ENCODE results near the gene HYOU1.

HYOU1 gene

GRCh38 chr11:119046489-119046888, 10.5 kb downstream of the HYOU1 start:
- no peak for TF ChIP-seq ESRRG (CRISPR knock-in tag; IDR thresholded peaks at IDR 0.05)
- no peak for ATAC-seq

GRCh38 chr11:119044708-119045107, 12.3 kb downstream of the HYOU1 start:
- TF ChIP-seq TCF4 (CRISPR knock-in tag; IDR thresholded peaks at IDR 0.05; ENCODE audit: borderline replicate concordance): no peak
- no peak for TF ChIP-seq TSHZ2 (CRISPR knock-in tag; IDR thresholded peaks at IDR 0.05)
- TF ChIP-seq ESRRG (CRISPR knock-in tag; IDR thresholded peaks at IDR 0.05): no peak
- TF ChIP-seq RARB (CRISPR knock-in tag; IDR thresholded peaks at IDR 0.05): no peak
- TF ChIP-seq SNAI2 (CRISPR knock-in tag; IDR thresholded peaks at IDR 0.05): no peak
- no peak for TF ChIP-seq PATZ1 (CRISPR knock-in tag; IDR thresholded peaks at IDR 0.05; ENCODE audit: borderline replicate concordance)
- TF ChIP-seq ZNF565 (CRISPR knock-in tag; conservative IDR thresholded peaks at IDR 0.05; ENCODE audit: low read depth): no peak
- TF ChIP-seq CREB5 (CRISPR knock-in tag; IDR thresholded peaks at IDR 0.05; ENCODE audit: low read depth): no peak
- TF ChIP-seq ZC3H10 (CRISPR knock-in tag; IDR thresholded peaks at IDR 0.05): no peak
- TF ChIP-seq ZFP3 (CRISPR knock-in tag; IDR thresholded peaks at IDR 0.05): no peak
- TF ChIP-seq ARNTL (CRISPR knock-in tag; IDR thresholded peaks at IDR 0.05; ENCODE audit: borderline replicate concordance, low read depth): no peak
- peak; percentile 29; the same call in 1 of the 3 replicates for ATAC-seq

- TF ChIP-seq ZNF8 (CRISPR knock-in tag; IDR thresholded peaks at IDR 0.05) (no peak), ARNTL (CRISPR knock-in tag; IDR thresholded peaks at IDR 0.05; ENCODE audit: borderline replicate concordance, low read depth) (no peak), ISL1 (CRISPR knock-in tag; IDR thresholded peaks at IDR 0.05) (no peak), OSR1 (CRISPR knock-in tag; IDR thresholded peaks at IDR 0.05) (no peak), PPARA (CRISPR knock-in tag; IDR thresholded peaks at IDR 0.05; ENCODE audit: borderline replicate concordance) (no peak), SNAI2 (CRISPR knock-in tag; IDR thresholded peaks at IDR 0.05) (no peak), RARB (CRISPR knock-in tag; IDR thresholded peaks at IDR 0.05) (no peak), CREB5 (CRISPR knock-in tag; IDR thresholded peaks at IDR 0.05; ENCODE audit: low read depth) (no peak), BACH2 (CRISPR knock-in tag; IDR thresholded peaks at IDR 0.05; ENCODE audit: borderline replicate concordance) (no peak), ZFP30 (CRISPR knock-in tag; IDR thresholded peaks at IDR 0.05) (no peak), TCF4 (CRISPR knock-in tag; IDR thresholded peaks at IDR 0.05; ENCODE audit: borderline replicate concordance) (no peak), PATZ1 (CRISPR knock-in tag; IDR thresholded peaks at IDR 0.05; ENCODE audit: borderline replicate concordance) (no peak), ZNF565 (CRISPR knock-in tag; conservative IDR thresholded peaks at IDR 0.05; ENCODE audit: low read depth) (no peak), ESRRG (CRISPR knock-in tag; IDR thresholded peaks at IDR 0.05) (no peak), TOX (CRISPR knock-in tag; IDR thresholded peaks at IDR 0.05; ENCODE audit: borderline replicate concordance) (no peak), POU6F1 (CRISPR knock-in tag; IDR thresholded peaks at IDR 0.05; ENCODE audit: borderline replicate concordance, low read depth) (no peak), ZC3H10 (CRISPR knock-in tag; IDR thresholded peaks at IDR 0.05) (no peak), ZNF70 (CRISPR knock-in tag; IDR thresholded peaks at IDR 0.05) (no peak), CSRNP3 (CRISPR knock-in tag; IDR thresholded peaks at IDR 0.05) (no peak), ZFP3 (CRISPR knock-in tag; IDR thresholded peaks at IDR 0.05) (no peak)
- ATAC-seq: no peak
These were observed 14.1 kb downstream of the HYOU1 start for GRCh38 chr11:119042927-119043326.

Measured in SK-N-SH treated with all-trans-retinoic acid at 6 μM for 48 hours (cell line).